GM10266 (cell line): ENCODE data around the gene OAS2.
A peak's percentile ranks its signal among the peaks of the same experiment; 100 is the strongest.

ENCODE experiments used
- DNase-seq: peaks from one replicate; pipeline ENCODE4 v3.0.0; 2012; ENCODE audit errors: extremely low spot score
- CTCF ChIP-seq: IDR thresholded peaks from 2 replicates; pipeline ENCODE4 v1.5.1; 2012; ENCODE audit warnings: mild to moderate bottlenecking, low read depth; ENCODE audit not compliant: control insufficient read depth, insufficient read depth; ENCODE audit errors: missing control alignments

OAS2 gene

GRCh38 chr12:113055594-113056380, 77.5 kb downstream of the OAS2 start:
- peak; percentile 36 for DNase-seq
- TF ChIP-seq CTCF: no peak

- no peak for DNase-seq
- TF ChIP-seq CTCF: no peak
These were observed 78.0 kb downstream of the OAS2 start for GRCh38 chr12:113056381-113056630.

GRCh38 chr12:113056631-113057488, 78.5 kb downstream of the OAS2 start, which contains the start of gene DTX1:
Gene DTX1 (plus strand): TSS chr12:113056730. CDS start chr12:113058193, 1,463 bp downstream.
- peak; percentile 62 for DNase-seq
- peak; percentile 28 for TF ChIP-seq CTCF

- DNase-seq: peak; percentile 32
- TF ChIP-seq CTCF: no peak
These were observed 79.5 kb downstream of the OAS2 start for GRCh38 chr12:113057565-113058485.

- no peak for TF ChIP-seq CTCF
- DNase-seq: peak; percentile 20
These were observed 80.2 kb downstream of the OAS2 start for GRCh38 chr12:113058553-113058952.

- DNase-seq: peak; percentile 15
- no peak for TF ChIP-seq CTCF
These were observed 80.8 kb downstream of the OAS2 start for GRCh38 chr12:113059071-113059595.
